SKM-1 (cell line): ENCODE data around the gene BBX.

Experiments used
- DNase-seq: peaks from one replicate; lab custom pipeline; 2025; ENCODE audit not compliant: unreplicated experiment; lab: John Stamatoyannopoulos, UW

The BBX gene

DNA sequence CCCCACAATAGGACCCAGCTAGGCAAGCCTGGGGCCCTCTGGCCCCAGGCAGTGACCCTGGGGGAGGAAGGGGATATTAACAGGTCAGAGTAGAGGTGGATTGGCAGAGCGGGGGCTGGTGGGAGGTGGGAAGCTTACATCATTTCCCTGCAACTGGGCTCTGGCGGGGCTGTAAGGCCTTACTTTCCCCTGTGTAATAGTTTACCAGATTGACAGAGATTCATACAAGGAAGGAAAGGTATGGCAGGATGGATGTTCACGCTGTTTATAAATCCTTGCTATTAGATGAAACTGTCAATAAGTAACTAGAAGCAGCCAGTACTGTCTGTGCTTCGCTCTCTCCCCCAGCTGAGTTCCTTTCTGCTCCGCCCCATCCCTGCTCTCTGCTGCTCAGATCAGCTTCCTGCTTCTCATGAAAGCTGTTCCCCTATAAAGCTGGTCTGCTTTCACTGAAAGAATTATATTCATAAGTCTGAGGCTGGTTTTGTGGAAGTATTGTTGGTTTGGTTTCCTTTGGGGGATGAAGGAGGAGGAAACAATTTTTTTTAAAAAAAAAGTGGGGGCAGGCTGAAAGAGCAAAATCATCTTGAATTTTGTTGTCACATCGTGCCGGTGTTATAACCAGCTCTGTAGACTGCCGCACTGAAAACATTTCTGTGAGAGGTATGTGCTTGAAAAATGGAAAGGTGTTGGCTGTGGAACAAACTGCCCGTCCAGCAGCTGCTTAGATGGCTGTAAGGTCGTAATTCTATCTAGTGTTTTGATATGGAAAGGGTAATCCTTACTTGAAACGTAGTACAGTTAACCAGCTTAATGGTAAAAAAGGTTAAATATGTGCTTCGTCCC is 76.4 kb downstream of the BBX start:
- peak; percentile 15 for DNase-seq

DNA sequence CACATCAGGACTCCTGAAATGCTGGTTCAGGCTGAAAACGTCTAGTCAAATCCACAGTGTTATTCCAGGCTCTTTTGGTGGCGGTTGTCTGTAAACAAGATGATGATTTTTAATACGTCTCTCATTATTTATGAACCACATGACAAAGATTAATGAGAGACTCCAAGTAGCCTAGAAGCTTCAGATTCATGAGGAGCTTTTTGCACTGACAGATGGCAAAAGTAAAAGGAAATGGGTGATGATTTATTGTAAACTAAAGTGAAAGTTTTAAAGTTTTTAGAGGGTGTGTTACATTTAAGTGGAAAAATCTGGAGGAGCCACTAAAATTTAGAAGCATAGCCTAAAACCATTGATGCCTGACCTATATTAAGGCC is 77.0 kb downstream of the BBX start:
- DNase-seq, result no peak

DNA sequence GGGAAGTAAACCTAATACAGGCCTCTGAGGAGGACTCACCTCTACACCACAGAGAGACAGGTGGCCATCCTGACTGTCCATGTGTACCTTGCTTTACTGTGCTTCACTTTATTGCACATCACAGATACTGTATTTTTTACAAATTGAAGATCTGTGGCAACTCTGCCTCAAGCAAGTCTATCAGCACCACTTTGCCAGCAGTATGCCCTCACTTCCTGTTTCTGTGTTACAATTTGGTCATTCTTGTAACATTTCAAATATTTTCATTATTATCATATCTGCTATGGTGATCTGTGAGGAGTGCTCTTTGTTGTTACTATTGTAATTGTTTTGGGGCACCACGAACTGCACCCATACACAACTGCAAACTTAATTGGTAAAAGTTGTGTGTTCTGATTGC is 78.0 kb downstream of the BBX start:
- DNase-seq, result no peak

DNA sequence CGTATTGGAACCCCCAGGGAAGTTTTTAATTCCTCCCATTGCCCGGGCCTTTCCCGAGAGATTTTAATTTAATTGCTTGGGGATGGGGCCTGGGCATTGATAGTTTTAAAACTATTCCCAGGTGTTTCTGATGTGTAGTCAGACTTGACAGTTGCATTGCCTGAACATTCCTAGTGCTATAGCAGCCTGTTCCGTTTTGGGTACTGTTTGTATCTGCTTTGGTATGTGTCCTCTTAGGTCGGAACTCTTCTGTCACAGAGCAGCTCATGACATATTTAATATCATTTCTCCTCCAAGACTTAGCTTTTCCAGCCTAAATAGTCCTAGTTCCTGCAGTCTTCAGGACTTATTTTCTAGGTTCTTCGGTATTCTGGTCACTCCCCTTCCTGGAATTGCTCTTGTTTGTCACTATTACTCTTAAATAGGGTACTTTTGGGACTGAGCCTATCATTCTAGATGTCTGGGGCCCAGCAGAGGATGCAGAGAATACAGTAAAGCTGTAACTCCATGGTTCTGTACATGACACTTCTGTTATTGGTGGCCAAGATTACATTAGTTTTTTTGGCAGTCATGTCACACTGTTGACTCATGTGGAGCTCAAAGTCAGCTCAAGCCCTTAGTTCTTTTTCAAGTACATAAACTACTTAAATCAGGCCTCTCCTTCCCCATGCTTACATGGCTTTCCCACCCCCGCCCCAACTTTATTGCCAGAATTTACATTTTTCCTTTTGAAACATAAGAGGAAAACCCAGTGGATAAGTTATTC is 81.5 kb downstream of the BBX start:
- no peak for DNase-seq

DNA sequence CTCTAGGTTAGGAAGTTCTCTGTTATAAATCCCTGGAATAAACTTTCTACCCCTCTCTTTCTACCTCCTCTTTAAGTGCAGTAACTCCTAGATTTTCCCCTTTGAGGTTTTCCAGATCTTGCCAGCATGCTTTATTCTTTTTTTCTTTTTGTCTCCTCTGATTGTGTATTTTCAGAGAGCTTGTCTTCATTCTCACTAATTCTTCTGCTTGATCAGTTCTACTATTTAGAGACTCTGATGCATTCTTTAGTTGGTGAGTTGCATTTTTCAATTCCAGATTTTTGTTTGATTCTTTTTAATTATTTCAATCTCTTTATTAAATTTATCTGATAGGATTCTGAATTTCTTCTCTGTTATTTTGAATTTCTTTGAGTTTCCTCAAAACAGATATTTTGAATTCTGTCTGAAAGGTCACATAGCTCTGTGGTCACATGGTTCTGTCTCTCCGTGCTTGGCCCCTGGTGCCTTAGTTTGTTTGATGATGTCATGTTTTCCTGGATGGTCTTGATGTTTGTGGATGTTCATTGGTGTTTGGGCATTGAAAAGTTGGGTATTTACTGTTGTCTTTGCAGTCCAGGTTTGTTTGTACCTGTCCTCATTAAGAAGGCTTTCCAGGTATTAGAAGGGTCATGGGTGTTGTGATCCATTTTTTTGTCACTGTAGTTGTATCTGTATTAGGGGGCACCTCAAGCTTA is 89.2 kb downstream of the BBX start:
- no peak for DNase-seq

DNA sequence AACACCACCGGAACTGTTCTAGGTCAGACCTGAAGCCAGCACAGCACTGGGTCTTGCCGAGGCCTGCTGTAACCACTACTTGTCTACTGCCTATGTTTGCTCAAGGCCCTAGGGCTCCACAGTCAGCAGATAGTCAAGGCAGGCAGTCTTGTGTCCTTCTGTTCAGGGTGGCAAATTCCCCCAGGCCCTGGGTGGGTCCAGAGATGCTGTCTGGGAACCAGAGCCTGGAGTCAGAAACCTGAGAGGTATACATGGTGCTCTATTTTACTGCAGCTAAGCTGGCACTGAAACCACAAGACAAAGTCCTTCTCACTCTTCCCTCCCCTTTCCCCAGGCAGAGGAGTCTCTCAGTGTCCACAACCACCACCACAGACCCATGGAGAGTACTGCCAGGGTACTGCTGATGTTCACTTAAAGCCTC is 89.9 kb downstream of the BBX start:
- no peak for DNase-seq

DNA sequence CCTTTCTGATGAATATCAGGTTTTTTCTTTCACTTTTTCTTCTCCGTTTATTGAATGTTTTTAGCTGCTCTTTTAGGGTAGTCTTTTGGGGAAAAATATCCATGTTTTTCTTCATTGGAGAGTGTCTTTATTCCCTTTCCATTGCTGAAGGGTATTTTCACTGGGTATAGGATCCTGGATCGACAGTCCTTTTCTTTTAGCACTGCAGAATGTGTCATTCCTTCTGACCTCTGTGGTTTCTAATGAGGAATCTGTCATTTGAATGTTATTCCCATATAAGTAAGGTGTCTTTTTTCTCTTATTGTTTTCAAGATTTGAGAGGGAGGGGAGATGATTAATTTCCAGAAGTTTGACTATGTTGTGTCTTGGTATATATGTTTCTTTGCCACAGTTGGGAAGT is 96.8 kb downstream of the BBX start:
- no peak for DNase-seq

DNA sequence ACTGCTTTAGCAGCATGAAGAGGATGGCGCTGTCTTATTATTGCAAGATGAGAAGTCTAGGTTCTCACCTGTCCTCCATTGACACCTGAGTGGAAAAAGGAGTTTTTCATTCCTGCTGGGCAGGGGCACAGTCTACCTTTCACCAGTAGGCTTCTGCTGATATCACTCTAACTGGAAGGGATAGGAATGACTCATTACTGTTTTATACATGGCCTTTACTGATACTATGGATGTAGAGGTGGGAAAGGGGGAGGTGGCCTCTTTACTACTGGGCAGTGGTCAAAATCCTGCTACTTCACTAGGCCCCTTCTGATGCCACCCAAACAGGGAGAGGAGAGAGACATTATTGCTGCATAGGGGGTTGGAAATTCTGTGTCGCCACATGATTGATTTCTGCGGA is 97.8 kb downstream of the BBX start:
- no peak for DNase-seq

DNA sequence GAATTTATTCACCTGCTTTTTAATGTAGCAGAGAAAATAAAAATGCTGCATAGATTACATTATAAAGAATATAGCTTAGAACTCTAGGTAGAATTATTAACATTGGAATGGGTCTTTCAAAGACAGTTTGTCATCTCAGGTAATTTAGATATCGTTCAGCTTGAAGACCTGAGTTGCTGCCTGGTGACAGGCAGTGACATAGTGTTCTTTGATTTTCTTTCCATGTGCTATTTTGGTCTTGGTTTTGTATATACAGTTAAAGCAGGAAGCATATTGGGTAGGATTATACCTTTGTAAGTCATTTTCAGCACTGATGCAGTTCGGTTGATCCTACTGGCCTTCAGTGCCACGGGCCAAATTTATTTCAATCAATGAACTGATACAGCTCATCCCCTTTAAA is 98.7 kb downstream of the BBX start:
- DNase-seq, result no peak

DNA sequence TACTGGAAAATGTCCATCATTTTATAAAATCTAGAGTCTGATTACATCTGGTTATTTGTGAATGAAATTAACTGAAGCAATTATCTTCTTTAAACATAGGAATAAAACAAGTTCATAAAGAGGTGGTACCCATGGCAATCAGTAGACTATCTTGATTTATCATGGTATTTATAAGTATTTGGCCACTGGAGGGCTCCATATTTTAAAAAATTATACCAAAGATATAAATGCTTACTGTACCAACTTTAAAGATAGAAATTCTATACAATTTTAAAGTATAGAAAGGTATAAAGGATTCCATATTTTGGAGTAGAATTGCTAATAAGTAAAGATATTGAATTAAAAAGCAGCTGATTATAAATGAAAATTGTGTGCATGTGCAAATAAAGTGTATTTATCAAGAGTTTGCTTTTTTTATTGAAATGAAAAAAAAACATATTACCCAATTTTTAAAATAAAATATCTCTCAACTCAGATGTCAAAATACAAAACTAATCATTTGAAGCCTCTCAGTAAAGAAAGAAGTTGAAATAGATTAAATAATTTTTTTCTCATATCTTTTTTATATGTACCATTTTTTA is 105.3 kb downstream of the BBX start:
- DNase-seq, result no peak

DNA sequence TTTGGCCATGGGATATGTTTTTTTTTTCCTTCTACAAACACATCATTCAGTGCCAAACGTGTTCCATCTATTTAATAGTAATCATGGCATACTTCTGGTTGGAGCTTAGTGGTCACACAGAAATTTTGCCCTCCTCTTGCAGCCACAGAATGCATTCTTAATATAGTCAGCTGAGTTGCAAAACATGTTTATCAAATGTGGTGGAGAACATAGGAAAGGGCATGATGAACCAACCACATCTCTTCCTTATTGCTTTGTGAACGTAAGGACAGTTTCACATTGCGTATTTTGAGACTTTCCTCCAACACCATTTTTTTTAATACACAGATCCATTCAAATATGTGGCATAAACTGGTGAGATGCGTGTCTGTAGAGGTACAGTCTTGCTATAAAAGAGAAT is 106.8 kb downstream of the BBX start:
- DNase-seq, result no peak

DNA sequence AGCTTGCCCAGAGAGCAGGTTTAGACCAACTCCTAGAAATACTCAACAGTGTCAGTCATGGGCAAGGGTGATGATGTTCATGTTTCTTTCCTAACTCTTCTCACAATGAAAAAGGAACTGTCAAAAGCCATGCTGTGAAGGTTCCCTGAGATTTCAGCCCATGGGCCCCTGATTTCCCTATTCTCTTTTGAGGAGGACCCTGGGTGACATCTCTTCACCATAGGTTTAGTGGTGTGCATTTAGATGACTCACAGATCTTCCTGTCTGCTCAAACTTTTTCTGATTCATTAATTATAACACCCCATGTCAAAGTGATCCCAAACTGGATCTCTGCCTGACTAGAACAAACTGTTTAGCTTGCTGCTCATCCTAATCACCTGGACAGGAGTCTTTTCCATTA is 108.0 kb downstream of the BBX start:
- no peak for DNase-seq

DNA sequence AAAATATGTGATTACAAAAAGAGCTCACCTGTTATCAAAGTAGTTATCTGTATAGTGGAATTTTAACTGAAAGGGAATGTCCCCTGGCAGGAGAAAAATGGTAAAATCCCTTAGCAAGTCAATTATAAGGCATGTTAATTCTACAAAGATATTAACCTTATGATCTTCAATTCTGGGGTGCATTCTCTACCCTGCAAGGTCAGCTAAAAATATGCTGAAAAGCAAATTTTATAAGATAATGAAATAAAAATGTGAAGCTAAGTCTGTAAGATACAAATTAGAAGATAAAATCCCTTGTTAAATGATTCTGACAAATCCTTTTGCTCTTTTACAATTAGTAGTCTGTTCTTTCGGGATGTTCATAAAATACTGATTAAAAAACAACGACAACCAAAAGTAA is 109.8 kb downstream of the BBX start:
- DNase-seq, result no peak

DNA sequence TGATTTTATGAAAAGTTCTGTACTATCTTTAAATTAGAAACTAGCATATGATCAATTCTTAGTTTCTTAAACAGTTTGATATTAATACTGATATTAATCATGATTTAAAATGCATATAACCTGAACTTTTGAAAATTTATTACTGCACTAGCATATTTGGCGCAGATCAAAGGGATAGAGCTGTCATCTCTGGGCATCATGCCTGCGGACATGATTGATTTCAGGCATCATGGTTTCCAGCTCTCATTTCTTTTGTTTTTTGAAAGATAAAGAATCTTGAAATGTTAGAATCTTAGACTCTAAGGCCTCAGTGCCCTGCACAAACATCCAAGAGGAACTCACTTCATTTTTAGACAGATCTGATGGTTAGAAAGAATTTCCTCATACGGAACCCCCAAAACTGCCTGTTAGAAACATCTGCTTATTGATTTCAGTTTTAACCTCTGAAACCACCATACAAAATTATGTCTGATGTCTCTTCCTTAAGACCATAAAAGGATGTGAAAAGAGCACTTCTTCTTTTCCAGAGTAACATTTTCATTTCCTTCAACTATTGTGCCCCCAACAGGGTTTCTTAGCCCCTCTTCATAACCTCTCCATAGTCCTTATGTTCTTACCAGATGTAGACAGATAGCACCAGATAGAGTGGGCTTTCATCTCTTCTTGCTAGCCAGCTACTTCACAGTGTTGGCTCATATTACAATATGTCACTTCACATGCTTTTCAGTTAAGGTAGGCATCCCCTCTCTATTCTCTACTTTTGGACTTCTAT is 110.8 kb downstream of the BBX start:
- no peak for DNase-seq

DNA sequence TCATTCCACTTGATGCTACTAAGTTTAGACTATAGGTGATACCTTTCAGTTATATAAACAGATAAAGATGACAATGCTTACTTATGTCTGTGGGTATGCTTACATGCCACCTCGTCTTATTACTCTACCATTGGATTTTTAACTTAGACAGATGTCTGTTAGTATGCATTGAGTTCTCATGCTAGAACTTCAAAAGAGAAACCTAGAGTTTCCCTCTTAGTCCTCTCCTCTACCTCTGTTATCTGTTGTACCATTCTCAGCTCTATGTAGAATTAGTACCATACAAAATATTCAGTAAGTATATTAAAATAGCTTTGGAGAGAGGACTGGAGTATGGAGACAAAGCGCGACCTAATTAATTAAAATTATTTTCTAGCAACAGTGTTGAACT is 111.3 kb downstream of the BBX start:
- DNase-seq, result no peak

DNA sequence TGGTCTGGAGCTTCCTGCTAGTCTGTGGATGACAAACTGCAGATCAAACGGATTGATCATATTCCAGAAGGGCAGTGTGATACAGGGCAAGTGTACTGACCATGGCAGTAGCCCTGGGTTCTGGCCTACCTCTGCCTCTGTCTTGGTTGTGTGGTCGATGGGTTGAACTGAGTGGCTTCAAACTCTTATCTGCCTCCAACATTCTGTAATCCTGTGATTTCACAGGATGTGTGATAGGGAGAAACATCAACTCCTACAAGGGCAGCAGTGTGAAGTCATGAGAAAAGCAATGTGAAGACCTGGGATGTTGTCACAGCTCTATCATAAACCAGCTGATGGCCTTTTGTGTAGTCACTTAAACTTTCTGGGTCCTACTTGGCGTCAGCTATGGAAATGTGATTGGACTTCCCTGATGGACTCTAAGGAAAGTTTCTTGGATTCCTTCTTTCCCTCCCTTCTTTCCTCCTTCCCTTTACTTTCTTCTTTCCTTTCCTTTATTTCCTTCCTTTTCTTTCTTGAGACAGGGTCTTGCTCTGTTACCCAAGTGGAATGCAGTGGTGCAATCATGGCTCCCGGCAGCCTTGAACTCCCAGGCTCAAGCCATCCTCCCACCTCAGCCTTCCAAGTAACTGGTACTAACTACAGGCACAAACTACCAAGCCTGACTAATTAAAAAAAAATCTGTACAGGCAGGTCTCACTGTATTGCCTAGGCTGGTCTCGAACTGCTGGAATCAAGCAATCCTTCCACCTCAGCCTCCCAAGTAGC is 114.8 kb downstream of the BBX start:
- DNase-seq, result no peak

DNA sequence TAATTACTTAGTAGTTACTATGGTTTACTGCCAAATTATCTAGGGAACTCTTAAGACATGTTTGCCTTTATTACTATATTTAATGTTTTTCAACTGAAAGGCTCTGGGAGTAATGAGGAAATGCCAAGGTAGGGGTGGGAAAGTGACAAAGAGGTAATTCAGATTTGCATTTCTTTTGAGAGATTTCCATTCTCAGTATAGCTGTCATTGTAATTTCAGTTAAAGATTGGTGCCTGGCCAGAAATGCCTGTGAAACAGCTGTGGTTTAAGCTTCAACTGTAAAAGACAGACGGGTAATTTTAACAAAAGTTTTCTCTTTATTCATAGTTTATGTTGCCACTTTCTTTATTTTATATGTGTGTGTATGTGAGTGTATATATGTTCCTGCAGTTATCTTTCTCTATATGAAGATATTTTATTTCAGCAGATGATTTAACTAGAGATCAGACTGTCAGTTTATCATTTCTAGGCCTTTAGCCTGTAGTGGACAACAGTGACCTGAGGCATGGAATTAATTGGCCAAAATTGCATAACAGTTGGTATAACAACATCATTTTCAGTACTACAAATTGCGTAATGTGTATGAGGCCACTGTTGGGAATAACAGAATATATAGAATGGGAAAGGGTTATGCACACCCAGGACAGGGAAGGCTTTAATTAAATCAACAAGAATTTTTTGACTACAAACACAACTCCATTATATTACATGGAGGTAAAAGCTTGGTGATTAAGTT is 119.0 kb downstream of the BBX start:
- DNase-seq, result no peak

DNA sequence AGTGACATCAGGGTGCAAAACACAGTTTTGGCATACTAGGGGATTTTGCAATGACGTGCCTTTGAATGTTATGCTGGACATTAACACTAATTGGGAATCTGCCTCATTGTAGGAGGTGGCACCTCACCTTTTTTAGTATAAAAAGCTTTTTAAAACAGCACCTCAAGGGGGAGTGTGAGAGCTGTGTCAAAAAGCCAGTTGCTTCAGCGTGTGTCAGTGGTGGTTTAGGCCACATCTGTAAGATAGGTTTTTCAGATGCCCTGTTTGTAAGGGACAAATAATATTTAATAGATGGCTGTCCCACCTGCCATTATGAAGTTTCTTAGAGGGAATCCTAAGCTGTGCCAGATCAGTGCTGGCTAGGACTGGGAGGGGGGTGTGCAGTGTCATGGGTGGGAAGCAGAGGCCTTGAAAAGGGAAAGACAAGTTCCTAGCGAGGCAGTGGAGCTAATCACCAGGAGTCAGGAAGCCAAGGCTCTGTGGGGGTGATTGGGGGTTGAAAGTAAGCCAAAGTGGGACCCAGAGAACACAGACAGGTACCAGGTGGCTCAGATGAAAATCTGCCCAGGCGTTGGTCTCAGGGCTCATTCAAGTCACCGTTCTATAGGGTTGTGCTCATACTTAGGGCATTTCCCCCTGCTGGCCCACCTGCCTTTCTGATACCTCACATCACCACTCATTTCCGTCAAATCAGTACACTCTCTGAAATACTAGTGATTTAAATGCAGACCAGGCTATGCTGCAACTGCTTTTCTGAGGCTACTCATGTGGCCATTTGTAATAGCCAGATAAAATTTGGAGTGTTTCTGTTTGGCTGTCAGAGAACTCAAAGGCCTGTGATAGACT is 120.5 kb downstream of the BBX start:
- no peak for DNase-seq

DNA sequence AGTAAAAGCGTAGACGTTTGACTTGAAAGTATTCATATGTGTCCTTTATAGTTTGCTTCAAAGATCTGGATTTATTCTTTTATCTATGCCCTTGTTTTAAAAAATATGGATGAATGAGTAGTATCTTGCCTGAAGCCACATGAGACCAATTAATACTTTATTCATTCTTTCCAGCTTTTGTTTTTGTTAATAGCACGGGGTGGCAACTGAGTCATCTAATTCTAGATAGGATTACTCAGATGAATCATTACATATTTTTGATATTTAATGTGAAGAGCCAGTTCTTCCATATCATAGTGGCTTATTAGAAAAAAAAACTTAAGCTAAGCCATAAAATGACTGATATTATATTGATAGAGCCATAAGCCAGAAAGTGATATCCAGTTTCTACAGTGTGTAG is 121.9 kb downstream of the BBX start:
- DNase-seq, result no peak
